ENCODE data around the gene GNAI1.

Gene GNAI1

DNA sequence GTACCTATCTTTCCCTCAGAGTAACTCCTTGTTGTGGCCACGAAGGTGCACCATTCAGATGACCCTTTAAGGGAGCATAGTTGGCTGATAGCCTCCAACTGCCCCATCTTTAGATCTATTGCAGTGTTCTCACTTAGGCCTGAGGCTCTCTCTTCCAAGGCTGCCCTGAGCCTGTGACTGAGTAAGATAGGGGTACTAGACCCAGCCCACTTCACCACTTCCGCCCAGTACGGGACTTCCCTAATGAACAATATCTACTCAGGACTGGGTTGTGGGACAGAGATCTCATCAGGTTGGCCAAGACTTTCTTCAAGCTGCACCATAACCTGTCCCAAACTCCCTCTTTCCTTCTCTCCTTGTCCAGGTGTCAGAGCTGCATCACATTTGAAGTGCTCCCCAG lies 5.7 kb upstream of the GNAI1 start:
- ChIA-PET POLR2A (no interaction called here), CTCF (no interaction called here)
- no peak for DNase-seq (ENCODE audit: low read depth, low spot score)
- no peak overlapping the region for H3K4me3 ChIP-seq (ENCODE audit: low read depth, low read length)
- TF ChIP-seq CTCF (IDR thresholded peaks at IDR 0.05; ENCODE audit: insufficient read depth, low read length, missing control alignments): no peak

DNA sequence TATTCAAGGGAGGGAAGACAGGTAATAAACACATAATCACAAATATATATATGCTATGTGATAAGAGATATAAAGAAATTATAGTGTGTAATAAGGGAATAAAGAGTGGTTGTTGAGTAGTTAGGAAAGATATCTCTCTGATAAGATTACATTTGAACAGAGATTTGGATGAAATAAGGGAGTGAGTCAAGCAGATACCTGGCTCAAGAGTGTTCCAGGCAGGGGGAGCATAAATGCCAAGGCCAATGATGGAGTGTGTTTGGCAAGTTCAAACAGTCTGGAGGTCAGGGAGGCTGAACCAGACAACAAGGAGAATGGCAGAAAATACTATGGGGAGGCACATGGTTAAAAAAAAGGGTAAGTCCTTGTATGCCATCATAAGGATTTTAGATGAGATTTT lies 4.8 kb upstream of the GNAI1 start:
- ChIA-PET CTCF (no interaction called here), POLR2A (no interaction called here)
- no peak for TF ChIP-seq CTCF (IDR thresholded peaks at IDR 0.05; ENCODE audit: insufficient read depth, low read length, missing control alignments)
- no peak for DNase-seq (ENCODE audit: low read depth, low spot score)
- no peak overlapping the region for H3K4me3 ChIP-seq (ENCODE audit: low read depth, low read length)

DNA sequence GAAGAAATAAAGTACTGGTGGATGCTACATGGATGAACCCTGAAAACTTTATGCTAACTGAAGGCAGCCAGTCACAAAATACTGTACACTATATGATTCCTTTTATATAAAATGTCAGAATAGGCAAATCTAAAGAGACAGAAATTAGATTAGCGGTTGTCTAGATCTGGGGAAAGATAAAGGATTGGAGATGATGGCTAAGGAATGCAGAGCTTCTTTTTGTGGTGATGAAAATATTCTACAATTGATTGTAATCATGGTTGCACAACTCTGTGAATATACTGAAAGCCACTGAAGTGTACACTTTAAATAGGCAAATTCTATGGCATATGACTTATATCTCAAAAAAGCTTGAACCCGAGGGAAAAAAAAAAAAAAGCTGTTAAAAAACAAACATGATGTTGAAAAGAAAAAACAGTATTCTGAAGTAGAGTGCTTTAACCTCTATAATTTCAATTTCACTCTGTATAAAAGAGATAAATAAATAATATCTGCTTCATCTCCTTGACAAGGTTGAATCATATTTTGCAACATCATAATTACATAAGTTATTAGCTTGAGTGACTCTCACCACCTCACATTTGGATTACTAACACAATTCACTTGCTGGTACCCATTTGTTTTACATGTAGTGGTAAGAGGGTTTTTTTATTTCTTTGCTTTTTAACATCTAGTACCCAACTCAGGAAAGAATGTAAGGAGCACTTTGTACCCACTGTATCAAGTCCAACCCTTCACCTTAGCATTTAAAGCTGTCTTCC lies 2.8 kb upstream of the GNAI1 start:
- ChIA-PET POLR2A (no interaction called here), CTCF (interaction anchor here (0.7 to 2.5 kb wide), 8 partner anchors 12 to 297 kb away, joined by 3 to 11 read pairs (median 3); no protein-coding TSS in a partner anchor)
- no peak overlapping the region for H3K4me3 ChIP-seq (ENCODE audit: low read depth, low read length)
- no peak for DNase-seq (ENCODE audit: low read depth, low spot score)
- no peak for TF ChIP-seq CTCF (IDR thresholded peaks at IDR 0.05; ENCODE audit: insufficient read depth, low read length, missing control alignments)

DNA sequence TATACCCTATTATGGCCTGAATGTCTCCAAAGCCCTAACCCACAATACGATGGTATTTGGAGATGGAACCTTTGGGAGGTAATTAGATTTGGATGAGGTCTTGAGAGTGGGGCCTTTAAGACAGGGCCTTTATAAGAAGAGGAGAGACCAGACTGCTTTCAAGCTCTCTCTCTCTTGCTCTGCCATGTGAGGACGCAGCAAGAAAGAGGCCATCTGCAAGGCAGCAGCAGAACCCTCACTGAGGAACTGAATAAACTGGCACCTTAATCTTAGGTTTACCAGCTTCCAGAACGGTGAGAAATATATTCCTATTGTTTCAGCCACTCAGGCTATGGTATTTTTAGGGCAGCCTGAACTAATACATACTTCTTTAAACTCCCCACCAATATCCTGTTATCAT lies 2.0 kb upstream of the GNAI1 start:
- CTCF ChIA-PET: interaction anchor here (0.6 to 2.5 kb wide), 6 partner anchors 13 to 259 kb away, joined by 3 to 11 read pairs (median 3); no protein-coding TSS in a partner anchor
- POLR2A ChIA-PET: no interaction called here
- TF ChIP-seq CTCF (IDR thresholded peaks at IDR 0.05; ENCODE audit: insufficient read depth, low read length, missing control alignments): no peak
- H3K4me3 ChIP-seq (ENCODE audit: low read depth, low read length): no peak overlapping the region
- no peak for DNase-seq (ENCODE audit: low read depth, low spot score)

- no peak for DNase-seq (ENCODE audit: low read depth, low spot score)
- ChIA-PET POLR2A (interaction anchor here (0.6 to 0.9 kb wide), 2 partner anchors 12 to 259 kb away, joined by 3 read pairs; no protein-coding TSS in a partner anchor), CTCF (interaction anchor here (0.6 to 2.6 kb wide), 16 partner anchors 10 to 324 kb away, joined by 3 to 23 read pairs (median 4); no protein-coding TSS in a partner anchor)
- TF ChIP-seq CTCF (IDR thresholded peaks at IDR 0.05; ENCODE audit: insufficient read depth, low read length, missing control alignments): no peak
- H3K4me3 ChIP-seq (ENCODE audit: low read depth, low read length): no peak overlapping the region
These were observed 1.1 kb upstream of the GNAI1 start for GRCh38 chr7:80133361-80134114.

DNA sequence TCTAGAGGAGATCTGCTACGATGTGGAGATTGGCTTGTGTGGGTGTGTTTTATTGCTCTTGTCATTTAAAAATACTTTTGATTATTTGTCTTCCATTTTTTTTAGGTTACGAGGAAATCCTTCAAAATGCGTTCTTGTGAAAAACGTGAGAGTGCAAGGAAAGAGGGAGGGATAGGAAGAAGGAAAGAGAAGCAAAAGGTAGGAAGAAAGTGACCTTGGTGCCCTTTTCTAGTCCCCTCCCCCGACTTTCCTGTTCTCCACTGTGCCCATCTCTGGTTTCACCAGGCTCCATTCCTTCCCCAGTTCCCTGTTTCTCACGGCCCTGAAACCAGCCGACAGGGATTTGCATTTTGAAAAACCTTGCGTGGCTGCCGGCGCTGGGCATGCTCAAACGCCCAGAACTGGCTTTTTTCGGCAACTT lies 506 bp upstream of the GNAI1 start:
- ChIA-PET CTCF (interaction anchor here (0.6 to 2.6 kb wide), 17 partner anchors 9 to 323 kb away, joined by 3 to 23 read pairs (median 4); no protein-coding TSS in a partner anchor), POLR2A (interaction anchor here (0.6 to 1.2 kb wide), 4 partner anchors 12 to 258 kb away, joined by 3 read pairs; no protein-coding TSS in a partner anchor)
- DNase-seq (ENCODE audit: low read depth, low spot score): no peak
- H3K4me3 ChIP-seq (ENCODE audit: low read depth, low read length): peak overlapping the region; percentile 68
- no peak for TF ChIP-seq CTCF (IDR thresholded peaks at IDR 0.05; ENCODE audit: insufficient read depth, low read length, missing control alignments)

All from AG04449 (cell line).